Mucosa of rectum (tissue), 2 donors: ENCODE data around the gene MLLT1.

Source experiments
- H3K27ac ChIP-seq, 2 donors: one replicate each; pipeline ENCODE4 v1.7.0; 2013; ENCODE audit warnings: inconsistent platforms in 2 of 2, low read depth in 2 of 2, low read length in 2 of 2
- H3K27me3 ChIP-seq, 2 donors: one replicate each; pipeline ENCODE4 v1.7.0; 2013; ENCODE audit warnings: low read length in 2 of 2; ENCODE audit not compliant: control insufficient read depth in 2 of 2, insufficient read depth in 2 of 2
- H3K36me3 ChIP-seq, 2 donors: one replicate each; pipeline ENCODE4 v1.7.0; 2013; ENCODE audit warnings: low read length in 2 of 2; ENCODE audit not compliant: control insufficient read depth in 2 of 2, insufficient read depth in 2 of 2
- H3K4me1 ChIP-seq, 2 donors: one replicate each; pipeline ENCODE4 v1.7.0; 2013; ENCODE audit warnings: low read length in 2 of 2, mild to moderate bottlenecking in 1 of 2; ENCODE audit not compliant: control insufficient read depth in 2 of 2, insufficient read depth in 2 of 2
- H3K4me3 ChIP-seq, 2 donors: one replicate each; pipeline ENCODE4 v1.7.0; 2013; ENCODE audit warnings: low read length in 2 of 2
- H3K9ac ChIP-seq, 2 donors: one replicate each; pipeline ENCODE4 v1.7.0; 2013; ENCODE audit warnings: low read length in 2 of 2, low read depth in 1 of 2, mild to moderate bottlenecking in 1 of 2
- H3K9me3 ChIP-seq, 2 donors: one replicate each; pipeline ENCODE4 v1.7.0; 2013; ENCODE audit warnings: low read length in 2 of 2; ENCODE audit not compliant: control insufficient read depth in 2 of 2
- donor health status: healthy.
- donor health status: Normal muscosa, but diverticular disease.

Gene MLLT1

DNA sequence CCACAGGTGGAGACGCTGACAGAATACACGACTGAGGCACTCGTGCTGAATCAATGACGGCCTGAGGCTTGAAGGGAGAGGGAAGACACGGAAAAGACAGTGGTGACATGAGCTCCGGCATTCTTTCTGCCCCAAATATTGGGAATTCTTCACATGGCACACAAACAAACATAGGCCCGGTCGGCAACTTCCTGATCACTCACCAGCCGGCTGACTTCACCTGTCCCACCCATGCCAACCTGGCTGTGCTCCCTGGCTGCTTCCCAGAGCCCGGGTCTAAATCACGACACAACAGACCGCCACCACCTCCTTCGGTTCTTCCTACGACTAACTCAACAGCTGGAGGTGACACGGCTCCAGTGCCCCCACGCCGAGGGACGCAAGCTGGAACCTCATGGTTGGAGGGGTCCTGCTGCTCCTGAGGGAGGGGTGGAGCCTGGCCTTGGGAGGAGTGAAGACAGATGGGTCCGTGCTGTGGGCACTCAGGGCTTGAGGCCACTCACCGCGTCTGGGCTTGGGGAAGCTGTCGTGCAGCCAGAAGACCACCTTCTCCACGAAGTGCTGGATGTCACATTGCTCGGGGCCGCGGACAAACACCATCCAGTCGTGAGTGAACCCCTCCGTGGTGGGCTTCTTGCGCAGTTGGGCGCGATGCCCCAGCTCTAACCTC, 9.6 kb downstream of the MLLT1 start:
- peaks cover 13 to 18% of the 10 kb centered on the region in 2 donors for H3K36me3 ChIP-seq
- no peaks in the 10 kb centered on the region for H3K9me3 ChIP-seq
- no peak overlapping the region for H3K9ac ChIP-seq
- H3K27ac ChIP-seq: no peak overlapping the region
- no peak overlapping the region for H3K4me3 ChIP-seq
- H3K4me1 ChIP-seq: peaks cover 19 to 27% of the 10 kb centered on the region in 2 donors
- H3K27me3 ChIP-seq: no peaks in the 10 kb centered on the region

DNA sequence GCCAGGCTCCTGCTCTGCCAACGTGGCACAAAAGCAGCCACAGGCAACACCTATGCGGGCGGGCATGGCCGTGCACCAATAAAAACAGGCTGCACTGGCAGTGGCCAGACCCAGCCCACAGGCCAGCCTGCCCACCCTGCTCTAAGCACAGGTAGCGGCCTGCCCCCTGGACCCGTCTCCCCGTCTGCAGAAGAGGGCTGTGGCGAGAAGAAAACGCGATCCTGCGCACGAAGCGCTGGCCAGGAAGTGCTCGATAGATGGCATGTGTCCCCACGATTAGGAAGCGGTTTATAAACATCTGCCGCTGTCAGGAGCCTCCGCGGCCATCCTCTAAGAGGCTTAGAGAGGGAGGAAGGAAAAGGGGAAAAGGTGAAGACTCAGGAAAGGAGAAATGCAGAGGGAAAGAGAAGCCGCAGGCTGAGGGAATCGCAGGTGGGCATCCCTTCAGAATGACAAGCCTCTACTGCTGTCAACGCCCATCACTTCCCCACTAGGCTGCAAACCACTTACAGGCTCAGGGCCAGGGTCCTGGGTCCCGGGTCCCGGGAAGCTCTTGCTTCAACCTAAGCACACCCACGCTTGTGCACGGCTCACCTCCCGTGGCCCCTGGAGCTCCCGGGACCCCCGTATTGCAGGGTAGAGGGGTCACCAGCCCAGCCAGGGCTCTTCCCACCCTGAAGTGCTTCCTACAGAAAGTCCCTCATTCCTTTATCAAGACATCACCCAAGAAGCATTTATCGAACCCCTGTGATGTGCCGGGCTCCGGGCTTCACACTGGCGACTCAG, 10.5 kb downstream of the MLLT1 start:
- H3K27ac ChIP-seq: no peak overlapping the region
- H3K9ac ChIP-seq: no peak overlapping the region

DNA sequence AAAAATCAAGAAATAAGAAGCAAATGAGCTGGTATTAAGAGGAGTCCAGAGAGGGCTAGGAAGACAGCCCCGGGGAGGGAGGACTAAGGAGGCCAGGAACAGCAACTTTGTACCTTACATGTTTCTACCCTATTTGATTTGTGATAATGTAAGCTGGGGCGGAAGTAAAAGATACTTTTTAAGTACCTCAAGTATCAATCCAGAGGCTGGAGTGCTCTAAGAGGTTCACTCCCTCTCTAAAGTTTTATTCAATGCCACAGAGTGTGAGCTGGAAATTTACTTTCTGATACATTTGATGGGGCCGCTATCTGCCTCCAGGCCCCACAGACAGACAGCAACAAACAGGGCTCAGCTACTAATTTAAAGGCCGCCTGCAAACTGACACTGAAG, 11.4 kb downstream of the MLLT1 start:
- H3K9ac ChIP-seq: no peak overlapping the region
- no peaks in the 10 kb centered on the region for H3K27me3 ChIP-seq
- H3K4me1 ChIP-seq: peaks cover 9 to 15% of the 10 kb centered on the region in 2 donors
- H3K36me3 ChIP-seq: peaks cover 13 to 19% of the 10 kb centered on the region in 2 donors
- no peak overlapping the region for H3K27ac ChIP-seq
- H3K4me3 ChIP-seq: no peak overlapping the region
- no peaks in the 10 kb centered on the region for H3K9me3 ChIP-seq

More for the DNA sequence above, 10.5 kb downstream of the MLLT1 start:
- peaks cover 13 to 23% of the 10 kb centered on the region in 2 donors for H3K4me1 ChIP-seq
- H3K4me3 ChIP-seq: no peak overlapping the region
- no peaks in the 10 kb centered on the region for H3K9me3 ChIP-seq
- H3K27me3 ChIP-seq: no peaks in the 10 kb centered on the region
- H3K36me3 ChIP-seq: peaks cover 13 to 18% of the 10 kb centered on the region in 2 donors

DNA sequence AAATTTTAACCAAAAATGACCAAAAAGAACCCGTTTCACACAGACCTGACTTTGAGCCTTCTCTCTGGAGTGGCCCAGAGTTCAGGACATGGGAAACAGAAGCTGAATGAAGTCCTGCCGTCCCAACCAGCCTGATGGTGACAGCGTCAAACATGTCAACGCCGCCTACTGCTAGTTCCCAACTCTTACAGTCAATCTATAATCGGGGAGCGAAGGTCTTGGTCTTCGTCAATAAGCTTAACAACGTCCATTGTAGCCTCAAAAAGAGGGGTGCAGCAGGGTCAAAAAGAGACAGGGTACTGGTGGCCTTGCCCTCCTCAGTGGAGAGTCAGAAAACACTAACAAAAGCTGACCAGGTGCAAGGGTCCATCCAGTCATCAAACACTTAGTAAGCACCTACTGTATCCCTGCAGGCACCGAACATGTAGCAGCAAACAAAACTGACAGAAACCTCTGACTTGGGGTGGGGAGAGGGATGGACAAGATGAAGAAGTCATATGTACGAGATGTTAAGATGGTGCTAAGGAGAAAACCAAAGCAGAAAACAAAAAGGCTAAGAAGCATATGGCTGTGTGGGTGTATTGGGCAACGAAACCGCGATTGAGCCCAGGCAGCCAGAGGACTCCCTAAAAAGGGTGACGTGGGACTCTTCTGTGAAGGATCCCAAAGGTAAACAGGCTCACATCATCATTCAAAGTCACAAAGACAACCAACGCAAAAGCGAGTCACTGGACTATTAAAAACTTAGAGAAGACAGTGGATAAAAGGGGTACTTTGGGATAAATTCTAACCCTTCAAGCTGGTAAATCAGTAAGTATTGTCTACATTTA, 12.0 kb downstream of the MLLT1 start:
- Histone ChIP-seq H3K36me3 (peaks cover 13 to 22% of the 10 kb centered on the region in 2 donors), H3K4me3 (no peak overlapping the region), H3K9ac (no peak overlapping the region), H3K4me1 (peaks cover 9 to 11% of the 10 kb centered on the region in 2 donors), H3K9me3 (no peaks in the 10 kb centered on the region), H3K27me3 (no peaks in the 10 kb centered on the region), H3K27ac (no peak overlapping the region)

DNA sequence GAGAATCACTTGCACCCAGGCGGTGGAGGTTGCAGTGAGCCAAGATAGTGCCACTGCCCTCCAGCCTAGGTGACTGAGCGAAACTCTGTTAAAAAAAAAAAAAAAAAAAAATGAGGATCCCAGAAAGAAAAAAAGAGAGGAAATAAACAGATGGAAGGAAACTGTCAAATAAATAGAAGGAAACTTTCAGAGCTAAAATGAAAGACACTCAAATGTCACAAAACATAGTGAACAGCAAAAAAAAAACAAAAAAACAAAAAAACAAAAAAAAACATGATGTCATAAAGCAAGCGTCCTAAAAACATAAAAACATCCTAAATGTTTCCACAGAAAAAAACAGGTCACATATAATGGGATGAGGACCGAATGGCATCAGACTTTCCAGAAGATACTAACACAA, 15.0 kb downstream of the MLLT1 start:
- Histone ChIP-seq H3K36me3 (peaks cover 16 to 33% of the 10 kb centered on the region in 2 donors), H3K27ac (no peak overlapping the region), H3K4me1 (peaks cover 2 to 5% of the 10 kb centered on the region in 2 donors), H3K9me3 (no peaks in the 10 kb centered on the region), H3K27me3 (no peaks in the 10 kb centered on the region), H3K9ac (no peak overlapping the region), H3K4me3 (no peak overlapping the region)

DNA sequence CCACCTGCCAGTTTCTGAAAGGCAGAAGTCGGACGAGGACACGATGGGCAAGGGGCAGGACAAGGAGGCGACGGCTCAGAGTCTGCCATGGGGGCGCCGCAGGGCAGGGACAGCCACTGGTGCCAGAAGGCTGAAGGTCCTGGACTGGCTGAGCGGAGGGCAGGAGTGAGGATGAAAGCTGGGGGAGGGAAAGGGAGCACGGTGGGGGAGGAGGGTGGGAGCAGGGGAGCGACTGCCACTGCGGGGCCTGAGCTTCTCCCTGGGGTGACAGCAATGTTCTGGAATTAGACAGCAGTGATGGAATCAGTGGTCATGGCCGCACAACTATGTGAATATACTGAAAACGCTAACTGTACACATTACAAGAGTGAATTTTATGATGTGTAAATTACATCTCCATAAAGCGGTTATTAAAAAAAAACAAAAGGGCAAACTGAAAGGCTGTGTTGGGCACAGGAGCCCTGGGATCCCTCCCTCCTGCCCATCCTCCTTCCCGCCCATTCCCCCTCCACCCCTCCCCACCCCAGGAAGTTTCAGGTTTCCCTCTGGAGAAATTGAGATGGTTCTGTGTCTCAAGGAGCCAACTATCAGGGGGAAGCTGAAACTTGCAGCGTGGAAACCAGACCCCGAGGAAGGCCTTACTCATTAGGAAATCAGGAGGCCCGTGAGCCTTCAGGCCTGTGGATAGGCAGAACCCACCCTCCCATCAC, 15.9 kb downstream of the MLLT1 start:
- Histone ChIP-seq H3K4me3 (no peak overlapping the region), H3K9me3 (no peaks in the 10 kb centered on the region), H3K36me3 (peaks cover 16 to 36% of the 10 kb centered on the region in 2 donors), H3K9ac (no peak overlapping the region), H3K27me3 (no peaks in the 10 kb centered on the region), H3K4me1 (peaks cover 2 to 5% of the 10 kb centered on the region in 2 donors), H3K27ac (no peak overlapping the region)

DNA sequence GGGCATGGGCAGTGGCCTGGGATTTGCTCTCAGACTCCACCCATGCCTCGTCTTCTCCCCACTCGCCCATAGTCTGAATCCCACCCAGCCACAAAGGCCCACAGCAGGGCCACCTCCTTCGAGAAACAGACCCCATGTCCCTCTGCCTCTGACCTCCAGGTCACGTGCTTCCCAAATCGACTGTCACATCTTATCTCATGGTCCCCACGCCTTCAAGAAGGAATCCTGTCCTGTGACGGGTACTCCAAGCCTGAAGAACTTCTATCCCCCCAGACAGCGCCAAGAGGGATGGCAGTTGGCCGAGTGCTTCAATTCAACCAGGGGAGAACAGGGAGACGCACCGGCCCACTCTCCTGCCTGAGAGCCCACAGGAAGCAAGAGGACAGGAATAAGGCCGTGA, 16.5 kb downstream of the MLLT1 start:
- H3K27me3 ChIP-seq: no peaks in the 10 kb centered on the region
- no peak overlapping the region for H3K27ac ChIP-seq
- H3K9me3 ChIP-seq: no peaks in the 10 kb centered on the region
- H3K36me3 ChIP-seq: peaks cover 14 to 41% of the 10 kb centered on the region in 2 donors
- H3K4me3 ChIP-seq: no peak overlapping the region
- H3K9ac ChIP-seq: no peak overlapping the region
- peaks cover 2 to 5% of the 10 kb centered on the region in 2 donors for H3K4me1 ChIP-seq

DNA sequence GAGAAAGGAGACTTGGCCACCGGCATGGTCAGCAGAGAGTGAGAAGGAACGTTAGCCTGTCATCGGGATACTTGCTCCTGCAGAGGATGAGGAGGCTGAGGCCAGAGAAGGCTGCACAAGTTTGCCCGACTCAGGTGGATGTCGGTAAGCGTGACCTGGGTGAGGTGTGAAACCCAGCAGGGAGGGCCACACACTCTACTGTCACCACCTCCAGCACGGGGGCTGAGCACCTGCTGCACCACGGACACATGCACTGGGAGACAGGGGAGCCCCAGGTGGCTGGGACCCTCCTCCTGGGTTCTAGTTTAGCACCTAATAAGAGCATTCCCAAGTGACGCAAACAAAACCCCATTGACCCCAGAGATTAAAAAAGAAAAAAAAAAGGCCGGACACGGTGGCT, 17.3 kb downstream of the MLLT1 start:
- Histone ChIP-seq H3K27ac (no peak overlapping the region), H3K4me3 (no peak overlapping the region), H3K9me3 (no peaks in the 10 kb centered on the region), H3K9ac (no peak overlapping the region), H3K4me1 (peaks cover 2 to 5% of the 10 kb centered on the region in 2 donors), H3K36me3 (peaks cover 17 to 44% of the 10 kb centered on the region in 2 donors), H3K27me3 (no peaks in the 10 kb centered on the region)

DNA sequence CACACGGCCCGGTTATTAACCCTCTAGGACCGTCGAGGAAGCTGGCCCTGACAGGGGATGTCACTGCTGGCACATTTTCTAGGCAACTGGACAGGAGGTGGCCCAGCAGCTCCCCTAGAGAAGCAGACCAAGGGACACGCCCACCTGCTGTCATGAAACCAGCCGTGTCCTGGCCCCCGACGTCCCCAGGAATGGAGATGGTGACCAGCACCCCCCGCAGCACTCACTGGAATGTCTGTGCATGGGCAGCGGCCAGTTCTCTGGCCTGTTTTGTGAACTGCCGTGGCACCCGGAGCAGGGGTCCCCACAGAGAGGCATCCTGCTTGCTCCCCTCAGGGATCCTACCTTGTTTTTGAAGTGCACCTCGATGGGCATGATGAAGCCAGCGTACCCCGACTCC, 17.9 kb downstream of the MLLT1 start:
- Histone ChIP-seq H3K27ac (no peak overlapping the region), H3K9ac (no peak overlapping the region), H3K36me3 (peaks cover 15 to 44% of the 10 kb centered on the region in 2 donors), H3K27me3 (no peaks in the 10 kb centered on the region), H3K9me3 (no peaks in the 10 kb centered on the region), H3K4me3 (no peak overlapping the region), H3K4me1 (peaks cover 2 to 5% of the 10 kb centered on the region in 2 donors)
